Central memory CD4-positive, alpha-beta T cell (primary cell): Measurements from ENCODE around the gene CHST15.

Experiments used
- DNase-seq: peaks from one replicate; pipeline ENCODE4 v3.0.0; 2022

Gene CHST15

DNA sequence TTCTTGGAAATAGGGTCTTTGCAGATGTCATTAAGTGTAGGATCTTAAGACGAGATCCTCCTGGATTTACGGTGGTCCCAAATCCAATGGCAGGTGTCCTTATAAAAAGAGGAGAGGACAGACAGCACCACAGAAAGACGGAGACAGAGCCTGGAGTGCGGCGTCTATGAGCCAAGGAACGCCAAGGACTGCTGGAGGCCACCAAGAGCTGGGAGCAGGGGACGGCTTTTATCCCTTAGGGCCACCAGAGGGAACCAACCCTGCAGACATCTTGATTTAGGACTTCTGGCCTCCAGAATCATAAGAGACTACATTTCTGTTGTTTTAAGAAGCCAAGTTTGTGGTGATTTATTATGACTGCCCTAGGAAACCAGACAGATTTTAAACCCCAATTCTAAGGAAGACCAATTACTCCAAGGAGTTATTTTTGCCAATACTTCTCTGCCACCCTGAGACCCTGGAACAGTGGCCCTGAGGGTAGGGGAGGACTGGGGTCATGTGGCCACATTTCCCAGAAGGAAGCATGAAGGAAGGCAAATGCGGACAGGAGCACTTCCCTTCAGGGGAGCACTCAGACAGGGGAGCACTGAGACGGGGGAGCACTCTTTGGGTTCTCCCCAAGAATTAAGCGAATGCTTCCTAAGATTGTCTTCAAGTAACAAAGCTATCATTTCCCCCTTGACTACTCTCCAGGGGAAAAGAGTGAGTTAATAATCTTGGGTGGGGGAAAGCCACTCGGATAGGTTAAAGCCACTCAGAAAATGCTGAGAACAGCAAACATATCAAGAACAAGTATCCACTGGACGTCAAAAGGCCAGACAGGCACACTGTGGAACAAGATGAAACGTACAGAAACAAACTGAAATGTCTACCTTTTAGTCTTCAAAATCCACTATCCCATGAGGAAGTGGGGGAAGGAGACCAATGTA is 67.5 kb downstream of the CHST15 start:
- DNase-seq, result no peak

DNA sequence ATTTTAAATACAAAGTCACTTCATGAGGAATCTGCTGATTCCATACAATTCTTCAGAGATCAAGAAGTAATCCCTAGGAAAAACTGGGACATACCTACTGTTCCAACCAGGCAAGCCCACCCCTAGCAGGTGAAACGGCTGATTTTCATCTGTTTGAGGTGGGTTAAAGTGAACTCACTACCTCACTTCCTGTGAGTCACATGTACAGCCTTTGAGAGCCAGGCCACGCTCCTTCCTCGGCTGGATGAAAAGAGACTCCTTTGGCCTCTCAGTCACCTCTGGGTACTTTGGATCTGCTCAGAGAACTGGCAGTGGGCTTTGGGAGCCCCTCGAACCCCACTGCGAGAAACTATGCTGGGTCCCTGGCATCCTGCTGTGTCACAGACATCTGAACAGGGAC is 68.2 kb downstream of the CHST15 start:
- no peak for DNase-seq

DNA sequence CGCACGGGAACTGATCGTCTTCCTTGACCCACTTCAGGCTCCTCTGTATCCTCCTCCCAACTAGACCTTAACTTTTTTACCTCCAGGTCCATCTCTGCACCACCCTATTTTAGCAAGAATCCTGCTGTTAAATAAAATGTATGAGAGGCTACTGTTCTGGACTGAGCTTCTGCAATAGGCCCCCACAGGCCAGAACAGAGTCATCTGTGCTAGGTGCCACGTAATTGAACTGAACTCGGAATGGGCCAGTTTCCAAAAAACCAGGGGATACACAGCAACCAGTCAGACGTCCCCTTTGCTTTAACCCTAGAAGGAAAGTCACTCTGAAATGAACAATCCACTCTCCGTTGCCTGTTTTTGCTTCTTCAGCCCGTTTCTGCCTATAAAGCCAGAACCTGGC is 71.3 kb downstream of the CHST15 start:
- no peak for DNase-seq

DNA sequence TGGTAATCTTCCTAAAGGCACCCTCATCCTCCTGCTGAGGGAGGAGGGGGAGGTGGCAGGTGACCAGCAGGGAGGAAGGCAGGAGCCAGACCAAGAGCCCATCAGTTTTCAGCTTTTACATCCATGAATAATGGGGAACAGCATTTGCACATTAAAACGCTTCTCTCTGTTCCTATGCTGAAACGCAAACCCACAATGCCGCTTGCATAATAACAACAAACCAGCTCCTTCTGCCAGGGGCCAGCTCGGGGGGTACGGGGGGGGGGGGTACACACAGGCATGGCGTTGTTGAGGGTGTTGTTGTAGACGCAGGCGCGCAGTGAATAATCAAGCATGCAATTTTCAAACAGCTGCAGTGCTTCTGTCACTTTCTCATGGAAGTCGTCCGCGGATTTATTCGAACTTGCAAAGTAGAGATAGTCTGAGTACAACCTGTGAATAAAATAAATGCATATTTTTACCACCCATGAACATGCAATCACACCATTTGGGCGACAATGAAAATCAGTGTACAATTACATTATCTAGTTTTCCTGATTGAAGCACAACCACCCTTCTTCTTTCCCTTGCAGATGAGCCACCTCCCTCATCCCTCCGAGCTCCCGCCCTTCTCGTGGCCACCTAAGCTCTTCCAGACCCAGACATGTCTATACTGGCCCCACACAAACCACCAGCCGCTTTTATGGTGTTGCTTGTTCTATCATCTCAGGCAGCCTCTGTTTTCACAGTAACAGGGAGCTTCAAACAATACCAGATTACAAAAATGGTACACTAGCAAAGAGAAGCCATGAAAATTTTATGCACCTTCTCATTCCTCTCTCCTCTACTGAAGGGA is 72.2 kb downstream of the CHST15 start:
- DNase-seq, result no peak

DNA sequence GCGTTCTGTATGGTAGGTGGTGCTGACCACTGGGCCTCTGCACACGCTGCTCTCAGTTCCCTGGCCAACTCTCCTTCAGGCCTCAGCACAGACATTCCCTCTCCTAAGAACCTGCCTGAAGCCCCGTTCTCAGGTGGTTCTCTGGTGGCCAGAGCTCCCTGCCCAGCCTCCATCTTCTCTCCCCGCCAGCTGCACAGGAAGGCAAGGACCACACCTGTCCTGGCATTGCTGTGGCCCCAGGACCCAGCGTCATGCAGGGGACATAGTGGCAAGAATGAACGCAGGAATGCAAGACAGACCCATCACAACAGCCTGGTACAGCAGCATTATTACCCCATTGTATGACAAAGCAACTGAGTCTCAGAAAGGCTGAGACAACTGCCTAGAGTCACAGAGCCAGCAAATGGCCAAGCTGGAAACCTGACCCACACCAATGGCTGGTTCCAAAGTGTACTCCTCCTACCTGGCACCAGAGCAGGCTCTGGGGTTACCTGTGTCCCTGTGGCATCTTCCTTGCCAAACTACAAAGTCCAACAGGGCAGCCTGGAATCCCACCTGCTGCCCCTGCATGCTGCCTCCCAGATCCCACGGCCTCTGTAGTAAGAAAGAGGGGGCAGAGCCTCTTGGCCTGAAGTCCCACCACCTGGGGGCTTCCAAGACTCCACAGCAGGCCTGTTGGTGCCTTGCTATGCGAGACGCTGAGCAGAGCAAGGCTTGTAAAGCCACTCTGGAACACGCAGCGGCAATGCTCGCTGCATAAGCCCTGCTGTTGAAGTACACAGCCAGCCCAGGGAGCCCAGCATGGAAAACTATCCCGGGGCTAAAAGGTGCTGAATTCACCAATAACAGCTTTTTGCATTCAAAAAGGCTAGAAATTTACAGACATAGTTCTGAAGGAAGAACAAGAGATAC is 73.3 kb downstream of the CHST15 start:
- no peak for DNase-seq

DNA sequence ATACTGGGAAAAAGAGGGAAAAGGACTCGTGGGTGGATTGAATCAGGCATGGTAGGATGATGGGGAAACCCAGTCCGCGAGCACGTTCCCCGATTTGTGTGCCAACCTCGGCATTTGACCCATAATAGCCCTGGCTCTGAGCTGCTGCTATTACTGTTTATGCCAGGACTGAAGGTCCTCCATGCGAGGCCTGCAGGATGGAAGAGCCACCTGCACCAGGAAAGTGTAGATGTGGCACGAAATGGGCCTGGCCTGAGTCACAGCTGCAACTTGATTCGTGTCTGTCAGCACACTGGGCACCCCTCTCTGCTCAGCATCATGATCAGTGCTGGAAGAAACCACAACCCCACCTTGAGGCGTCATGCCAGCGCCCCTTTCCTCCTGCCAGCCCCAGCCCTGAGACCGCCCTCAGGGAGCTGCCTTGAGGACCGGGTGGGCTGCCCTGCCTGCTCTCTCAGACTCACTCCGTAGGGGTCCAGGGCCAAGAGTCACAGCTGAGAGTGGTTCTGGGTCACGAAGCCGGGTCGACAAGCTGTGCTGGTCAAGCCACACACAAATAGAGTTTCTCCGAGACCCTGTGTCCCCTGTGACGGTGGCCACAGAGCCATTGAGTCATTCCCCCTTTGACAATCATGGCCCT is 74.4 kb downstream of the CHST15 start:
- no peak for DNase-seq

DNA sequence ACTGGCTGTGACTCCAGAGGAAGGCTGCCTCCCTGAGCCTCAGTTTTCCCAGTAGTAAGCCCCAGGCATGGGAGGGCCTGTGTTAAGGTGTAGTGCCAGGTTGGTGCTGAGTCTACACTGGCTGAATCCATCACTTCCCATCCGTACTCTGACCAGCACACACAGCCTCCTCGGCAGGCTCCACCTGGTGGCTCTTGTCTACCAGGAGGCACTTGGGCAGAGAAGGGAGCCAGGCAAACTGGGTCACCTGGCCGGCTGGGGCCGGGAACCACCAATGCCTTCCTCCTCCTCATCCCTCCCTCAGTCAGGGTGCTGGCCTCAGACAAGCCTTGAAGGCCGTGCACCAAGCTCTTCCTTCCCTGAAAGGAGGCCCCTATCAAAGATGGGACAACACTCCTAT is 75.7 kb downstream of the CHST15 start:
- no peak for DNase-seq

DNA sequence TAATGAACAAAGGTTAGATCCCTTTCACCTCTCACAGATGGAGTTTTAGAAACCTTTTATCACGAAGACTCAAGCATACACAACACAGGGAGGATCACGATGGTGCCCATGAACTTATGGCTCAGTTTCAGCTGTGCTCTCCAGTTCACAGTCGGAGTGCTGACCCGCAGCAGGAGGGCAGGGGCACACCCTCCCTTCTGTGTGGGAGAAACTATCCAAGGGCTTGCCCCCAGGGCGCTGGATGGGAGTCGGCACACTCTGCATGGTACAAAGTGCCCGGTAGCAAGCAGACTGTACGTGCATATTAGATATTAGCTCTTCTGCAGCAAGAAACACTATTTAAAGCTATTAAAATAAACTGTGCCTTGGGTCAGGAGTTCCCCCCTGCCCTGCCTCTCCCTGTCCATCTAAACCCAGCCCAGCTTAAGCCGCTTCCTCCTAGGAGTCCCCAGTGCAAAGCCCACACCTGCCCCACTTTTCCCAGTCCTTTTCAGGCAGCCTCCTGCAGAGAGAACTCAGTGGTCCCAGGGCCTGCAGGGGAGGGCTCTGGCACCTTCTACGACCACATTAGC is 76.5 kb downstream of the CHST15 start:
- no peak for DNase-seq

DNA sequence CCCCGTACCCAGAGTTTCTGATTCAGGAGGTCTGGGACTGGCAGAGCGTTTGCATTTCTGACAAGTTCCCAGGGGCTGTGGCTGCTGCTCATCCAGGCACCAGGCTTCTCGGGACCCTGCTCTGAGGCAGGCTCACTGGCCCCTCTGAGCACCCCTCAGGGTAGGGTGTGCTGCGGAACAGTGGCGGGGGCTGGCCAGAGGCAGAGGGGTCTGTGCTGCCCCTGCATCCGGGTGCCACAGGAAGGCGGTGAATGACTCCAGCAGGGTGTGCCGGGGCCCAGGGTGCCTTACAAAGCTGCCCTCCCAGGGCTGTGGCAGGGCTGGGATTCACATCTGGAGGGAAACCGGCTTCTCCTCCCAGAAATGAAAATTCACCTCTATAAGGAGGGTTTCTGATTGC is 77.4 kb downstream of the CHST15 start:
- DNase-seq, result no peak

DNA sequence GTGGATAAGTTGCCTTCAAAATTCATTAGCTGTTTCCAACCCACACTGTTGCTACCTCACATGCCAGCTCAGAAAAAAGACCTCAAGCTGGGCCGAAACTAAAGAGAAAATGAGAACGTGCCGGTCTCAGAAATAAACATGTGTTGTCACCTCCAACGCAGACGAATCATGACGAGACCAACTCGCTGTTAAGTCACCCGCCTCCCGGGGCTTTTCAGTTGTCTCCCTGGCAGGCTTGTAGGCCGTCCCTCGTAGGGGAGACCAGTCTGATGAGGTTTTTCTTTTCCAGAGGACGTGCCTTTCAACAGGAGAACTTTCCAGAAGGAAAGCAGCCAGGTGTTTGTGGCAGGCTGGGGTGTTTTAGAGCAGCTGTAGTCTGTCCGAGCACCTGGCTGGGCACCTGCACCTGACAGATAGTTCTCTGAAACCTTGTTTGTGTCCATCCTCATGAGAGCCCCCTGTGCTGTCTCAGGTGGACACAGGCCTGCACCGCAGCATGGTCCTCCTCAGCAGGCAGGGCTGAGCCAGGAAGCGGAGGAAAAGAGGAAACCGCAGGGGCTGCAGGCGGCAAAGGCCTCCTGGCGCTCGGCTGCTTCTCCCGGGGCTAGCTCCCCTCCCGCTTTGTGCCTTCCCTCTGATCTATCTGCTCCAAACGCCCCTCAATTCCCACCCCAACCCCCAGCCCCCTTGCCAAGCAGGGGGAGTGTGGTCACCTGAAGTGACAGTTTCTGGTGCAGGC is 78.8 kb downstream of the CHST15 start:
- no peak for DNase-seq

DNA sequence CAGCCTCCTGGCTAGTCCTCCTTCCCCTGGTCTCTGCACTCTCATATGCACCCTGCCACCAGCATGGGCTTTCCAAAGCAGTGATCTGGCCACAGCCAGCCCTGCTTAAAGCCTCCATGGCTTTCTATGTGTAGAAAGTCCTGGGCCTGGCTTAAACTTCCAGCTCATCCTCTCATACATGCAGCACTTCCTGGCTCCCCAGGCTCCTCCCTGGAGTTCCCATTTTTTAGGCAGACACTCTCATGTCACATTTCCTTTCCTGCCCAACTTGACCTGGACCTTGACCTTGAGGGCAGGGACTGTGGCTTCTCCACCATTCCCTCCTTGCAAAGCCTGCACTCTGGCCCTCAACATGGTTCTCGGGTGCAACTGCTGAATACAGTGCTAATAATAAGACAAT is 79.5 kb downstream of the CHST15 start:
- DNase-seq, result no peak

DNA sequence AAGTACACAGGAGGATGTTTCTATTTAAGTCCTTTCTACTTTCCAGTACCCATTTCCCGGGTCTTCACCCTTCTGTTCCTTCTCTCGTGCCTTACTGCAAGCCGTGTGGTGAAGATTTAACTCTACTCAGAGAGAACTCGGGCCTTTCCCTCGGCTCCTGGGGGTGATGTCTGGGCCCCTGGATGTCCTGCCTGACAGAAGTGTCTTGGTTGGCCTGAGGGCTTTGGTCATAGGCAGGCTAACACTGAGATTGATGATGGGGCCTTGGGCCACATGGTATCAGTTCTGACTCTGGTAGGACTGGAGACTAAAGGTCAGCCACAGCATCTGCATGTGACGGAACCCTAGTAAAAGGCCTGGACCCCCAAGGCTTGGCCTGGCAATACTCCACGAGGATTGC is 80.4 kb downstream of the CHST15 start:
- no peak for DNase-seq

DNA sequence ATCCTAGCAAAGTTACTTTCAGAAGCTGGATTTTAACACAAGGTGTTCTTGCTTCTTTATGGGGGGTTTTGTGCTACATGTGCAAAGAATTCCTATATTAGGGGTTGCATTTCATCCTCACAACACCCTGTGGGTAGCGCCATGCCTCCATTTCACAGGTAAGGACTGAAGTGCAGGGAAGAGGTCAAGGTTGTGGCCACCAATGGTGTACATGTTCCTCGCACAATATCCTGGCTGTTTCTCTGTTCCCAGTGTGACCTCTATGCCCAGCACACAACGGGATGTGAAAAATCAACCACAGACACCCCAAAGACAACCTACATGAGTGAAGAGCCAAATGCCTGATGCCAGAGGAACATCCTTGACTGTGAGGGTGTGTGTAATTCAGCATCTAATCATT is 80.8 kb downstream of the CHST15 start:
- DNase-seq, result no peak

DNA sequence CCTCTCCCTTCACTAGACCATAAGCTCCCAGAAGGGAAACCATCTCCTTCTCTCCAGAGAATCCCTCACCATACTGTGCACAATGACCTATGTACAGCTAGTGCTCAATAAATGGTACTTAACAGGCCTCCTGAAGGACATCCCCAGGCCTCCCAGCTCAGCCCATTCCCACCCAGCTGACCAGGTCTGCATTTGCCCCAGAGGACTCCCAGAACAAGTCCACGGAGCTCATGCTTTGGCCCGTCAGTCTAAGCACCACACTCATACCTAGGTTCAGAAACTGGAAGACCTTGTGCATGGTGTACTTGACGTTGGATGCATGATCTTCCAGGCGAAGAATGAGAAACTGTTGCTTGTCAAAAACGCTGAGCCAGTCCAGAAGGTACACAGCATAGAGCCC is 81.3 kb downstream of the CHST15 start:
- DNase-seq, result no peak

DNA sequence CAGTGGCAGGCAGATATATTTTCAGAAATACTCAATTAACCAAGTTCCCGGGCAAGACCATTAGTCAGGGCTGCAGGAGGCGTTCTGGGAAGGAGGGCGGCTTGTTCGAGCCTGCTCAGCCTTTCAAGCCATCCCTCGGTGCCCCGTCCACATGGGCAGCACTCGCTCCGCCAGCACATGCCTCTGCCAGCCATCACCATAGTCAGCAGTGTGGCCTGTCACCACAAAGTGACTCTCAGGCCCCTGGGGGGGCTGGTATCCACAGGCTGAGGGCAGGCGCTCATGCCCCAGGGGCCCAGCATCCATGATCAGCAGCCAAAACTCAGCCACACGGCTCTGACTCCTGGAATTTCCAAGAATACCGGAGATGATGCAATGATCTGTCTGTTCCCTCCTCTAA is 81.9 kb downstream of the CHST15 start:
- no peak for DNase-seq

DNA sequence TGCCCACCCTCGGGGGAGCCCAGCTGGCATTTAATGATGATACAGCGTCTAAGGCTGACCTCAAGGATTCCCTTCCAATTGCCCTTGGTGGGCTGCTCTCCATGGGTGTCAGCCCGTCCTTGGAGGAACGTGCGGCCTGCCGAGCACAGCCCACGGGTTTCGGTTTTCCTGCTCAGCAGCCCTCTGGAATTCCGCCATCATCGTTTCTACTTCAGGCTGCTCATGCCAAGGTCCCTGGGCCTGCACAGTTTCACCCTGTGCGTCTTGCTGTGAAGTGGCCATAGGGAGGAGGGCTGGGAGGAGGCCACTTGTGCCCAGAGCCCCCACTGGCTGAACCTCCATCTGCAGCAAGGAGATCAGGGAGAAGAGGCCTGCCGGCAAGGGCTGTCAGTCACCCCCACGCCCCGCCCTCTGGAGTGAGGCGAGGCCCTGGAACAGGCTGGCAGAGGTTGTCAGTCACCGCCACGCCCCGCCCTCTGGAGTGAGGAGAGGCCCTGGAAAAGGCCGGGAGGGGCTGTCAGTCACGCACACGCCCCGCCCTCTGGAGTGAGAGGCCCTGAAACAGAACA is 82.8 kb downstream of the CHST15 start:
- DNase-seq, result no peak

DNA sequence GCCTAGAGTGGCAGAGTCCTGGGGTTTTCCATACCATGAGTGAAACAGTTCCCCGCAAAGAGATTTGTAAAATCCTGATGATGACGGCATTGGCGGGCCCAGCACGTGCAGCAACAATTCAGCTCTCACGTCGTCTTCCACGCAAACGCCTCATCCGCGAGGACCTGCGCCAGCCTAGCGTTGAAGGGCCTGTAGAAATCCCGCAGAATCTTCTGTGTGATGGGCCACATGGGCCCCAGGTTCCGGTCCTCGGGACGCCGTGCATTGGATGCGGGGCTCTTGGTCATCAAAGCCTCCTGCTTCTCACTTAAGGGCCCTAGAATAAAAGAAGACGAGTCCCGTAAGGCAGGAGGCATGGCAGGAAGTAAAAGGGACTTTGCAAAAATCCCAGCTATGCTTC is 83.4 kb downstream of the CHST15 start:
- no peak for DNase-seq

DNA sequence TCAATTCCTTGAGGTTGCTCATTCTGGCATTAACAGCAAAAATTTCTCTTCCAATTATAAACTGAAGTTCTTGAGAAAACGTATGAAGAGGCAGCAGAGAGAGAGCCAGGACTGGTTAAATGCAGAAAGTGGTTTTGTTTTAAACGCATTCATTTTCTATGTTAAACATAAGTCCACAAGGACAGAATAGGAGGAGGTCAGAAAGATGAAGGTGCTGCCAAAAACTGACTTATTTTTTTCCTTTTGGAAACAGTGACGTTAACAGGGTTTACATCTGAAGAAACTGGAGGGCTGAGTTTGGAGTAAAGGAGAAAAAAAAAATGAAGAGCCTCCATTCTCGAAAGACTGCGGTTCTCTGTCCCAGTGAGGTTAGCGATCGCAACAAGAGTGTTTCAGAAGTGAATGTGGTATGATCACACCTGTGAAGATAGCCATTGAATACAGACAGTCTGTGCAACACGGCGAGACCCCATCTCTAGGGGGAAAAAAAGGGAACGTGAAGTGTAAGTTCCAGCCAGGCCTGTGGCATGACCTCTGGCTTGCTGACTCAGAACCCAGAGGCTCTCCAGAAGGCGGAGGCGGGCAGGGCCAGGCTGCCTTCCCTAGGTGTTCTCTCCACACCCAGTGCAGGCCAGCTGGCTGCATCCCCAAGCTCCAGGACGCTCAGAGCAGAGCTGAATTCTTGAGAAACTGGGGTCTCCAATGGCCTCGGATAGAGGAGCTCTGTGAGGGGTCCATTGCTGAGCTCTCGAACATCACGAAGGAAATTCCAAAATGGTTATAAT is 84.0 kb downstream of the CHST15 start:
- DNase-seq, result no peak

DNA sequence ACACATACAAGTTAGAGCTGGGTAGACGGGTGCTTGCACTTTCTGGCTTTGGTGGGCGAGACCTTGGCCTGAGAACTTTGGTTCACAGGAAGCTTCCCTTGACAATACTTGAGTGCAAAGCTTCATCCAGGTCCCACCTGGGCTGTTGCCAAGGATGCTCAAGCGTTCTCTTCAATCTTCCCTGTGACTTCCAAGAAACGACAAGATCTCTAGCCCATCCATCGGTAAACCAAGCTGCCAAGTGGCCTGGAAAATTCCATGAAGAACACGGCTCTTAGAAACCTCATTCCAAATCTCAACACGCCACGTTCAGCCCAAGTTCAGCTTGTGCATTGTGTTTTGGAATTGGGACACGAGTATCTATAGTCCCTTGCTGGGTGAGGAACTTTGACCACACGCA is 84.7 kb downstream of the CHST15 start:
- no peak for DNase-seq

DNA sequence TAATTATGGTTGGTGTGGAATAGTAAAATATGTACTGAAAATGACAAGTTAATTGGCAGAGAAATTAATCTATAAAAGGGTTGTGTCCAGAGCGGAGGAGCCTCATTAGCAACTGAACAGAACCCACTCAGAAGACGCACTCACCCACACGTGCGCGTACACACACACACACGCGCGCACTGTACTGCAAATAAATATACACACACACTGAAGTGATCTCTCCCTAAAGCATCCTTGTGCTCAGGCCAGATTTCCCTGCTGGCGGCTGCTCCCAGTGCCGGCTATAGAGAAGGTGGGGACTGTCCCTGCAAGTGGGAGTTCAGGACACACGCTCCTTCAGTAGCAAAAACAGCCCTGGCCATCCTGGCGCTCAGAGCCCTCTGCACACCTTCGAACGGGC is 85.2 kb downstream of the CHST15 start:
- DNase-seq, result no peak
